Measurements from ENCODE around the gene ATP5F1A. TPM values are rescaled to one million over a fixed set of nuclear protein-coding genes. Genes with fewer than 3 reads are reported as not detected.
"Not testable (repeated sequence)": the region's sequence is repeated elsewhere in the genome, so short reads cannot be mapped to it uniquely, and the experiment has no call there.

The ATP5F1A gene
- 100 to 1,000 TPM; 446 to 498 (median 471) TPM for polyA plus RNA-seq (ENCODE audit: insufficient read depth in 1 of 5, insufficient read length in 5 of 5, low replicate concordance in 1 of 5)
- long read RNA-seq, donor 1, full-length matches to known transcripts, result 236 of 515 reads
- long read RNA-seq, donor 1, partial matches to known transcripts, result 279 of 515 reads
- long read RNA-seq, donor 1, other reads (novel, unspliced or antisense), result 0 of 515 reads
- long read RNA-seq, donor 2, full-length matches to known transcripts, result 145 of 261 reads
- long read RNA-seq, donor 2, partial matches to known transcripts, result 116 of 261 reads
- long read RNA-seq, donor 2, other reads (novel, unspliced or antisense), result 0 of 261 reads
- long read RNA-seq, donor 3, full-length matches to known transcripts, result 182 of 393 reads
- long read RNA-seq, donor 3, partial matches to known transcripts, result 211 of 393 reads
- long read RNA-seq, donor 3, other reads (novel, unspliced or antisense), result 0 of 393 reads
- long read RNA-seq, donor 4, full-length matches to known transcripts, result 128 of 265 reads
- long read RNA-seq, donor 4, partial matches to known transcripts, result 137 of 265 reads
- long read RNA-seq, donor 4, other reads (novel, unspliced or antisense), result 0 of 265 reads
- long read RNA-seq, donor 5, full-length matches to known transcripts, result 205 of 544 reads
- long read RNA-seq, donor 5, partial matches to known transcripts, result 339 of 544 reads
- long read RNA-seq, donor 5, other reads (novel, unspliced or antisense), result 0 of 544 reads
- long read RNA-seq, donor 6, full-length matches to known transcripts, result 208 of 524 reads
- long read RNA-seq, donor 6, partial matches to known transcripts, result 283 of 524 reads
- long read RNA-seq, donor 6, other reads (novel, unspliced or antisense), result 33 of 524 reads
- long read RNA-seq, donor 7, full-length matches to known transcripts, result 142 of 483 reads
- long read RNA-seq, donor 7, partial matches to known transcripts, result 341 of 483 reads
- long read RNA-seq, donor 7, other reads (novel, unspliced or antisense), result 0 of 483 reads
- long read RNA-seq, donor 8, full-length matches to known transcripts, result 86 of 154 reads
- long read RNA-seq, donor 8, partial matches to known transcripts, result 68 of 154 reads
- long read RNA-seq, donor 8, other reads (novel, unspliced or antisense), result 0 of 154 reads

DNA sequence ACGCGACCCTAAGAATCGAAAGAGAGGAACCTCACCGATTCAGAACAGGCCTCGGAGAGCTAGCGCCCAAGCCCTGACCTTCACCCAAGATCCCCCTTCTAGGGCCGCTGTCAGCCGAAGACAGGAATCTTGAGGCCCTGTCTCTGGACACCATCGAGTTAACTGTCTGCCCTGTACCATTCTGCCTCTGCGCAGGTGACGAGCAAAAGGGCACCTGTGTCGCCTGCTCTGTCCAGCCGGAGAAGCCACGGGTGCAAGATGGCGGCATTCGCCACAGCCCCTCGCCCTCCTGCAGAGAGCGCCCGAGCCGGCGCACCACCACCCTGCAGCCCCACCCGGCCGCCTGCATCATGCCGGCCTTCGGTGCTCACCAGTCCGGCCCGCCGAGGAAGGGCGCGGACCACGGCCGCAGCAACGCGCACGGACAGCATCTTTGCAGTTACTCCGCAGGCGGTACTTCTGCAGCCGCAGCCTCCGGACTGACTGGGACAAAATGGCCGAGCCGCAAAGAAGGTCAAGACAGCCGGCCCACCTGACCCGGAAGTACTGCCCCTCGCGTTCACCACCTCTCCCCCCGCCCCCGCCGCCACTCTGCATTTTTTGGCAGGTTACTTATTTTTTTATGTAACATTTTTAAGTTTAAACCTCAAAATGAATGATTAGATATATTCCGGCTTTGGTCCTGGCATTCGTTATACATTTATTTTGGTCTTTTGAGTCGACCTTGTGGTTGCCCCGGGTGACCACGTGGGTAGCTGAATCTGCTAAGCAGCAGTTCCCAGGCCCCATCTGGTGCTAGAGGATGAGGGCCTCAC, at the start of gene ATP5F1A:
Gene ATP5F1A, minus strand, starts transcription at position 496 of the 815 bp plus-strand sequence. Its CDS starts 65 bp downstream, at position 431.
- peak; percentile 85 to 87 for DNase-seq

- no peak for DNase-seq
Observed at GRCh38 chr18:46141199-46141598, 43.1 kb upstream of the ATP5F1A start.

- DNase-seq, result no peak
Observed at GRCh38 chr18:46140173-46140572, 42.1 kb upstream of the ATP5F1A start.

DNA sequence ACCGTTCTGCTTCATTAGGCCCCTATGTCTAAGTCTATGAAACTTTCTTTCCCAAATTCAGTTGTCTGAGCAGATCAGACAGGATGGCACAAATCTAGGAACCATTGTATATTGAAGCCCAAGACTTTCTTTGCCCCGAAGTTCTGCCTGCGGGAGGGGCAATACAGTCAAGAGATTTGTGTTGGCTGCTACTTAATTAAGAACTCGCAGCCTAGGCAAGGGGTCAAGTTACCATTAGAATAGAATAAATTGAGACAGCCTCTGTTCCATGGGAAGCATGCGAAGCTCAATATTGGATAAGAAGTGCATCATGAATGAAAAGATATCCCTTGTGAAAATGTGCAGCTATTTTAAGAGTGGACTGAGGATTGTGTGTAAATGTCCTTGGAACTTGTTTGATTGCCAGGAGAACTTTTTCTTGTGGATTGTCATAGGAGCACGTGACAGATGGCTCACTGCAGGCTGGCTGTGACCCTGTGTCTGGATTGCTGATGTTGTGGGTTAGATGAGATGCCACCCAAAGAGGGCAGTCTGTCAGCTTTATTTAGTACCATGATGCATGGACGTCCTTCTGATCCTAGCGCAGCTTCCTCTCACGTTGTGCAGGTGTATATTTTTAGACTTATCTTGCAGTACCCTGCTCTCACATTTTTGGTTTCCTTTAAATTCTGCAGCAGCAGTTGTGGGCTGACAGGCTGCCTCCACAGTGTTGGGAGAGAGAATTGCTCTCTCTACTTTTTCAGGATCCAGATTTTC, 37.0 kb upstream of the ATP5F1A start:
- DNase-seq, result no peak

DNA sequence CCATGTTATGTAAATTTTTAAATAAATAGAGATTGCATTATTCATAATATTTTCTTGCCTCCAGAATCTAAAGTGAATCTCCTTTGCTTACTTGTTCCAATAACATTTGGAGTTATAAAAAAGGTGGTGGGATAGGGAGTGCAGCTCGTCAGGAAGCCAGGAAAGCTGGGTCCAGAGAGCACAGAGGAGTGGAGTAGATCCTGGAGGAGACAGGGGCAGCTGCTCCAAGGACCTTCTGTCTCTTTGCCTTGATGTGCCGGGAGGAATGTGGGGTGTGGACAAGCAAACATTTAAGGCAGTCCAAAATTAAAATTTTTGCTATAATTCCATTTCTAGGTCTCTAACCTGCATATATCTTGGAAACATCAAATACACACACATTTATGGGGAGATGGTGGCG, 35.4 kb upstream of the ATP5F1A start:
- no peak for DNase-seq

- not testable (repeated sequence) for DNase-seq
Observed at GRCh38 chr18:46130549-46130948, 32.5 kb upstream of the ATP5F1A start.

- no peak for DNase-seq
Observed at GRCh38 chr18:46130061-46130460, 32.0 kb upstream of the ATP5F1A start.

- not testable (repeated sequence) for DNase-seq
Observed at GRCh38 chr18:46126625-46127024, 28.5 kb upstream of the ATP5F1A start.

DNA sequence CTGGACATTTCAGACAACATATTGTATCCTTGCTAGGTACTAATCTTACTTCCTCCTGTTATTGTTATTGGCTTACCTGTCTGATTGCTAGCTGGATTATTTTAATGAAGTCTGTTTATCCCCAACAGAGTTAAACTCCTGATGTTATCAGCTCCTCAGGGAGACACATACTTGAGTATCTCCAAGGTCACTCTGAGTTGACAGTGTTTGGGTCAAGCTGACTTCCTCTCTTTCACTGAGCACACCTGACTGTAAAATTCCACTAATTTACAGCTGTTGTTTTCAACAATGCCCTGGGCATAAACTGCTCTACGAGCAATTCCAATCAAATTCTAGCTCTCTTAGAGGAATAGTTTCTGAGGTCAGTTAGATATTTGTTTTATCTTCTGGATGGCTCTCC, 15.7 kb upstream of the ATP5F1A start:
- no peak for DNase-seq

DNA sequence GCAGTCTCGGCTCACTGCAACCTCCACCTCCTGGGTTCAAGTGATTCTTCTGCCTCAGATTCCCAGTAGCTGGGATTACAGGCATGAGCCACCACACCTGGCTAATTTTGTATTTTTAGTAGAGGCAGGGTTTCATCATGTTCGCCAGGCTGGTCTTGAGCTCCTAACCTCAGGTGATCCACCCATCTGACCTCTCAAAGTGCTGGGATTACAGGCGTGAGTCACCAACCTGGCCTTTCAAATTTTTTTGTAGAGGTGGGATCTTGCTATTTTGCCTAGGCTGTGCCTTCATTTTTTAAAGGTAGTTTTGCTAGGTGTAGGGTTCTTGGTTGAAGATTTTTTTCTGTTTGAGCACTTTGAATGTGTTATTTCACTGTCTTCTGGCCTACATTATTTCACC, 12.3 kb upstream of the ATP5F1A start:
- DNase-seq, result no peak

DNA sequence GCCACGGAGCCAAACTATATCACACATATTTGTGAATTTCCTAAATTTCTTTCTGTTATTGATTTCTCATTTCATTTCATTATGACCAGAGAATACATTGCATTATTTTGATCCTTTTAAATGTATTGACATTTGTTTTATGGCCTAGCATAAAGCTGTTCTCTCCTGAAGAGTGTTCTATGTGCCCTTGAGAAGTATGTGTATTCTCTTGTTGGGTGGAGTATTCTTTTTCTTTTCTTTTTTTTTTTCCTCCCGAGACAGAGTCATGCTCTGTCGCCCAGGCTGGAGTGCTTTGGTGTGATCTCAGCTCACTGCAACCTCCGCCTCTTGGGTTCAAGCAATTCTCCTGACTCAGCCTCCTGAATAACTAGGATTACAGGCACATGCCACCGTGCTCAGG, 11.3 kb upstream of the ATP5F1A start:
- no peak for DNase-seq

- DNase-seq, result peak; percentile 81 to 83
Observed at GRCh38 chr18:46104128-46104911, 6.2 kb upstream of the ATP5F1A start, which contains the start of gene HAUS1. TSS of gene HAUS1 (plus strand) at chr18:46104385. CDS start at chr18:46104412, 27 bp downstream.

DNA sequence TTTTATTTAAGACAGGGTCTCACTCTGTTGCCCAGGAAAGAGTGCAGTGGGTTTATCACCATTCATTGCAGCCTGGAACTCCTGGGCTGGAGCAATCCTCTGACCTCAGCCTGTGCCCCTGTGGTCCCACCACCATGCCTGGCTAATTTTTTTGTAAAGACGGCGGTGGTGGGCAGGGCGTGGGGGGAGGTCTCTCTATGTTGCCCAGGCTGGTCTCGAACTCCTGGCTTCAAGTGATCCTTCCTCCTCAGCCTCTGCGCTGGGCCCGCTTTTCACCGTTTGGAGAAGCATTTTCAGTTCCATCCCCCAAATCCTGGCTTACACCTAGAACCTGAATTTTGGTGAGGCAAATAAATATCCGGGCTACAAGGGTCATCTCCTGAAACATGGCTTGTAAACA, 1.4 kb upstream of the ATP5F1A start:
- no peak for DNase-seq

DNA sequence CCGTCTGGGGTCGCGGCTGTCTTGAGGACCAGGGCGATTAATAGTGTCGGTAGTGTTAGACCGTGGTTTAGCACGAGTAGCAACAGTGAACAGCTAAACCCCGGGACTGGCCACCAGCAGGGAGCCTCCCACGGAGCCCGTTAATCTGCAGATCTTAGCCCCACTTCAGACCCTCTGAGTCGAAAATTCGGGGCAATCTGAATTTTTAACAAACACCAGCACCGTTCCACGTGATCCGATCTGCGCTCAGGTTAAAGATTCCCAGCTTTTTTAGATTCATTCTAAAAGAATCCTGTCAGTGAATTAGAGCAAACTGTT, 479 bp upstream of the ATP5F1A start:
- DNase-seq, result no peak

DNA sequence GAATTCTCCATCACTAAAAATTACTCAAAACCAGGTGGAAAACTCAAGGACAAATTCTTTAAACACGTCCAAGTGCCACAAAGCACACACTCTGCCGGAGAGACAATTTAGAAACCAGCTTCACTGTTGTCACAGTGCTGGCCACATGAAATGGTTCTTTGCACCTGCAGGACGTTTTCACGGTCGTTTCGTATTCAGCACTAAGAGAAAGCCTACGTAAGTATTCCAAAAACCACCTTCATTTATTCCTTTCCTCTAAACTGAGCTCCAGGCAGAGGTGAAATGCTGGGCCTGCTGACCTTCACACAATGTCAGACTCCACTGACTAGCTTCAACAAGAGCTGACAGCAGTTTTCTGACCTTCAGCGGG, 680 bp downstream of the ATP5F1A start:
- no peak for DNase-seq

GRCh38 chr18:46096651-46097300, 1.3 kb downstream of the ATP5F1A start:
- no peak for DNase-seq

DNA sequence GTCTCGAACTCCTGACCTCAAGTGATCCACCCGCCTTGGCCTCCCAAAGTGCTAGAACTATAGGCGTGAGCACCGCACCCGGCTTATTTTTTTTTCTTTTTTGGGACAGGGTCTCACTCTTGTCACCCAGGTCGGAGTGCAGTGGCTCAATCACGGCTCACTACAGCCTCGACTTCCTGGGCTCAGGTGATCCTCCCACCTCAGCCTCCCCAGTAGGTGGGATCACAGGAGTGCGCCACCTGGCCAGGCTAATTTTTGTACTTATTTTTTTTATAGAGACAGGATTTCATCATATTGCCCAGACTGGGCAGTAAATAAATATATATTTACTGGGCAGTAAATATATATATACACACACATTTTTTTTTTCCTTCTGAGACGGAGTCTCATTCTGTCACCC, 2.6 kb downstream of the ATP5F1A start:
- DNase-seq, result no peak

GRCh38 chr18:46088501-46088900, 9.6 kb downstream of the ATP5F1A start:
- DNase-seq, result not testable (repeated sequence)

- no peak for DNase-seq
Observed at GRCh38 chr18:46084431-46084830, 13.7 kb downstream of the ATP5F1A start.

All from right lung (tissue), 10 donors.